ENCODE results near the gene PRB2. TPM values are rescaled to one million over a fixed set of nuclear protein-coding genes. Genes with fewer than 3 reads are reported as not detected.
"Not testable (repeated sequence)": the region's sequence is repeated elsewhere in the genome, so short reads cannot be mapped to it uniquely, and the experiment has no call there.

Gene PRB2
- total and polyA plus RNA-seq, 2 donors (not counting 1 experiment from before 2014, with no cell fraction given) = not detected

DNA sequence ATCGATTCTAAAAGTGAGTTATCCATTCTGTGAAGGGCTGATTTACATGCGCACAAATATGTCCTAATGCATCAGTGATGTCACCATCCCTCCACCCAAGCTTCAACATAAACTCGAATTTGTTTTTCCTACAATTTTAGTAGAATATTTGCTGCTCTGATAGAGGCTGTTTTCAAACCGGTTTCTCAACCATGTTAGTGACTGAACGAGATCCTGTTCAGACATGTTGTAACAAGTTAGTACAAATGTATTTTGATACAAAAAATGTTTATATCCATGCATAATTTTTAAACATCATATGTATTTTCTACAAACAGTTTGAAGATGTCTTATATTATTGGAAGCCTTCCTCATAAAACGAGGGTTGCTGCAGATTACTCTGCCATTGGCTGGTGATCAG lies 12.7 kb upstream of the PRB2 start:
- TF ChIP-seq, protein P1, sequence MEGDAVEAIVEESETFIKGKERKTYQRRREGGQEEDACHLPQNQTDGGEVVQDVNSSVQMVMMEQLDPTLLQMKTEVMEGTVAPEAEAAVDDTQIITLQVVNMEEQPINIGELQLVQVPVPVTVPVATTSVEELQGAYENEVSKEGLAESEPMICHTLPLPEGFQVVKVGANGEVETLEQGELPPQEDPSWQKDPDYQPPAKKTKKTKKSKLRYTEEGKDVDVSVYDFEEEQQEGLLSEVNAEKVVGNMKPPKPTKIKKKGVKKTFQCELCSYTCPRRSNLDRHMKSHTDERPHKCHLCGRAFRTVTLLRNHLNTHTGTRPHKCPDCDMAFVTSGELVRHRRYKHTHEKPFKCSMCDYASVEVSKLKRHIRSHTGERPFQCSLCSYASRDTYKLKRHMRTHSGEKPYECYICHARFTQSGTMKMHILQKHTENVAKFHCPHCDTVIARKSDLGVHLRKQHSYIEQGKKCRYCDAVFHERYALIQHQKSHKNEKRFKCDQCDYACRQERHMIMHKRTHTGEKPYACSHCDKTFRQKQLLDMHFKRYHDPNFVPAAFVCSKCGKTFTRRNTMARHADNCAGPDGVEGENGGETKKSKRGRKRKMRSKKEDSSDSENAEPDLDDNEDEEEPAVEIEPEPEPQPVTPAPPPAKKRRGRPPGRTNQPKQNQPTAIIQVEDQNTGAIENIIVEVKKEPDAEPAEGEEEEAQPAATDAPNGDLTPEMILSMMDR (conservative IDR thresholded peaks at IDR 0.05 in 1 of 2, IDR thresholded peaks at IDR 0.05 in 1 of 2; ENCODE audit: low read depth in 1 of 2, low read length in 2 of 2) = no peak
- no peak for TF ChIP-seq EZH2 (IDR thresholded peaks at IDR 0.05; ENCODE audit: low read length, missing control alignments)
- no peaks in the 10 kb centered on the region for H3K4me1 ChIP-seq (ENCODE audit: control insufficient read depth, extremely low read depth, insufficient read depth, low read length)
- H3K27me3 ChIP-seq (ENCODE audit: control insufficient read depth, insufficient read depth, low read length) = no peaks in the 10 kb centered on the region
- H3K4me2 ChIP-seq (ENCODE audit: extremely low read depth, insufficient read depth, low read length) = no peak overlapping the region
- H3K4me3 ChIP-seq (replicated peaks in 1 of 4; ENCODE audit: control extremely low read depth in 1 of 4, insufficient read depth in 1 of 4, low read depth in 3 of 4, low read length in 4 of 4) = no peak overlapping the region
- no peak overlapping the region for H2AFZ ChIP-seq (ENCODE audit: low read length)
- H3K27ac ChIP-seq (ENCODE audit: insufficient read depth, low read length) = no peak overlapping the region
- no peaks in the 10 kb centered on the region for H3K9me3 ChIP-seq (ENCODE audit: control insufficient read depth, insufficient read depth, low read depth, low read length)
- no peak overlapping the region for H3K9ac ChIP-seq (ENCODE audit: insufficient read depth, low read length)
- H3K79me2 ChIP-seq (ENCODE audit: control insufficient read depth, insufficient read depth, low read length) = no peaks in the 10 kb centered on the region
- H4K20me1 ChIP-seq (ENCODE audit: control insufficient read depth, extremely low read depth, insufficient read depth, low read length) = no peaks in the 10 kb centered on the region
- no peaks in the 10 kb centered on the region for H3K36me3 ChIP-seq (ENCODE audit: control insufficient read depth, insufficient read depth, low read length)
- DNase-seq (ENCODE audit: low read depth in 2 of 2) = no peak

DNA sequence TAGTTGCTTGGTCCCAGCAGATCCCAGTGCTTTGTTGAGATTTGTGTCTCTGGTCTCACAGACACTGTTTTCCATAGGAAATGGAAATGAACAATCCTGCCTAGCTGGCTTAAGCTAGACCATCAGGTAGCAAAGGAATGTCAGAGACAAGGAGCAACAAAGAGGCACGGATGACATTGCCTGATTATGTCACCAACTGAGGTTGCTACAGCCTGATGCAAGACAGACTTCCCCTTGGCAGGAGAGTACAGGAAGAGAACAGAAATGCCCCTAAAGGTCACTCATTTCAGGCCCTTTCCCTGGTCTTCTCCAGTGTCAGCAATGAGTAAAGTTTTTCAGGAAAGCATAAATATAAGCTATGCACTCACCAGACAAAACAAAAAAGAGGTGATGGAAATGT lies 2.0 kb upstream of the PRB2 start:
- no peaks in the 10 kb centered on the region for H3K79me2 ChIP-seq (ENCODE audit: control insufficient read depth, insufficient read depth, low read length)
- no peak for TF ChIP-seq EZH2 (IDR thresholded peaks at IDR 0.05; ENCODE audit: low read length, missing control alignments)
- TF ChIP-seq, protein P1 (conservative IDR thresholded peaks at IDR 0.05 in 1 of 2, IDR thresholded peaks at IDR 0.05 in 1 of 2; ENCODE audit: low read depth in 1 of 2, low read length in 2 of 2) = no peak
- no peak overlapping the region for H2AFZ ChIP-seq (ENCODE audit: low read length)
- no peaks in the 10 kb centered on the region for H4K20me1 ChIP-seq (ENCODE audit: control insufficient read depth, extremely low read depth, insufficient read depth, low read length)
- H3K4me1 ChIP-seq (ENCODE audit: control insufficient read depth, extremely low read depth, insufficient read depth, low read length) = no peaks in the 10 kb centered on the region
- H3K4me2 ChIP-seq (ENCODE audit: extremely low read depth, insufficient read depth, low read length) = no peak overlapping the region
- H3K27me3 ChIP-seq (ENCODE audit: control insufficient read depth, insufficient read depth, low read length) = no peaks in the 10 kb centered on the region
- no peak overlapping the region for H3K9ac ChIP-seq (ENCODE audit: insufficient read depth, low read length)
- H3K27ac ChIP-seq (ENCODE audit: insufficient read depth, low read length) = no peak overlapping the region
- H3K9me3 ChIP-seq (ENCODE audit: control insufficient read depth, insufficient read depth, low read depth, low read length) = no peaks in the 10 kb centered on the region
- no peak for DNase-seq (ENCODE audit: low read depth in 2 of 2)
- no peaks in the 10 kb centered on the region for H3K36me3 ChIP-seq (ENCODE audit: control insufficient read depth, insufficient read depth, low read length)
- H3K4me3 ChIP-seq (replicated peaks in 1 of 4; ENCODE audit: control extremely low read depth in 1 of 4, insufficient read depth in 1 of 4, low read depth in 3 of 4, low read length in 4 of 4) = no peak overlapping the region

DNA sequence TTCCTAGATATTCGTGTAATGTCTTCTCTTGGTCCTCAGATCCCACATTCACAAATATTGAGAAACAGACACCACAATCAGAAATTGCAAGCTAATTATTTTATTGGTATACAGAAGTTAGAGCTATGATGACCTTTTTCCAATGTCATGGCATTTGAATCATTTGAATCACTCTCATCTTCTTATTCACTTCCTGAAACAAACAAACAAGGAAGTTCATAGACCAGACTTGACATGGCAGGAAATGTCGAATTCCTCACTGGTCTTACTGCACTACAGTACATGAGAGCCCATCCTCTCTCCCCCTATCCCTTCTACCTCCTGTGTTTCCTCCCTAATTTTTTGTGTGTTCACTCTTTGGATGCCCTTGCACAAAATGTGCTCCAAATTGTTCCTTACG lies 3.9 kb downstream of the PRB2 start:
- H2AFZ ChIP-seq (ENCODE audit: low read length); H3K79me2 ChIP-seq (ENCODE audit: control insufficient read depth, insufficient read depth, low read length); H4K20me1 ChIP-seq (ENCODE audit: control insufficient read depth, extremely low read depth, insufficient read depth, low read length); H3K4me2 ChIP-seq (ENCODE audit: extremely low read depth, insufficient read depth, low read length); H3K9ac ChIP-seq (ENCODE audit: insufficient read depth, low read length); H3K4me3 ChIP-seq (replicated peaks in 1 of 4; ENCODE audit: control extremely low read depth in 1 of 4, insufficient read depth in 1 of 4, low read depth in 3 of 4, low read length in 4 of 4); DNase-seq (ENCODE audit: low read depth in 2 of 2); H3K27me3 ChIP-seq (ENCODE audit: control insufficient read depth, insufficient read depth, low read length); H3K27ac ChIP-seq (ENCODE audit: insufficient read depth, low read length); H3K4me1 ChIP-seq (ENCODE audit: control insufficient read depth, extremely low read depth, insufficient read depth, low read length); H3K9me3 ChIP-seq (ENCODE audit: control insufficient read depth, insufficient read depth, low read depth, low read length); H3K36me3 ChIP-seq (ENCODE audit: control insufficient read depth, insufficient read depth, low read length): not testable (repeated sequence)

DNA sequence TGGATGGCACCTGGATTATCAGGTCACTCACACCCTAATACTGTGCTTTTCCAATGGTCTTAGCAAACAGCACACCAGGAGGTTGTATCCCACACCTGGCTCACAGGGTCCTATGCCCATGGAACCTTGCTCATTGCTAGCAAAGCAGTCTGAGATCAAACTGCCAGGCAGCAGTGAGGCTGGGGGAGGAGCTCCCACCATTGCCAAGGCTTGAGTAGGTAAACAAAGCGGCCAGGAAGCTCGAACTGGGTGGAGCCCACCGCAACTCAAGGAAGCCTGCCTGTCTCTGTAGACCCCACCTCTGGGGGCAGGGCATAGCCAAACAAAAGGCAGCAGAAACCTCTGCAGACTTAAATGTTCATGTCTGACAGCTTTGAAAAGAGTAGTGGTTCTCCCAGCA lies 17.9 kb downstream of the PRB2 start:
- H4K20me1 ChIP-seq (ENCODE audit: control insufficient read depth, extremely low read depth, insufficient read depth, low read length); H3K36me3 ChIP-seq (ENCODE audit: control insufficient read depth, insufficient read depth, low read length); H3K79me2 ChIP-seq (ENCODE audit: control insufficient read depth, insufficient read depth, low read length); H2AFZ ChIP-seq (ENCODE audit: low read length); H3K4me2 ChIP-seq (ENCODE audit: extremely low read depth, insufficient read depth, low read length); H3K9me3 ChIP-seq (ENCODE audit: control insufficient read depth, insufficient read depth, low read depth, low read length); DNase-seq (ENCODE audit: low read depth in 2 of 2); H3K27ac ChIP-seq (ENCODE audit: insufficient read depth, low read length); H3K4me3 ChIP-seq (replicated peaks in 1 of 4; ENCODE audit: control extremely low read depth in 1 of 4, insufficient read depth in 1 of 4, low read depth in 3 of 4, low read length in 4 of 4); H3K4me1 ChIP-seq (ENCODE audit: control insufficient read depth, extremely low read depth, insufficient read depth, low read length); H3K27me3 ChIP-seq (ENCODE audit: control insufficient read depth, insufficient read depth, low read length); H3K9ac ChIP-seq (ENCODE audit: insufficient read depth, low read length): not testable (repeated sequence)
